HFFc6 (cell line): Measurements from ENCODE around the gene ADAM21. TPM values are rescaled to one million over a fixed set of nuclear protein-coding genes. Genes with fewer than 3 reads are reported as not detected.
A peak's percentile ranks its signal among the peaks of the same experiment; 100 is the strongest.
"Not testable (repeated sequence)": the region's sequence is repeated elsewhere in the genome, so short reads cannot be mapped to it uniquely, and the experiment has no call there.

Experiments used
- DNase-seq: peaks from one replicate; pipeline ENCODE4 v3.0.0-alpha.2; 2018
- H3K27ac Mint-ChIP-seq: 2 replicates; pipeline ENCODE4 v1.8.0; 2020; ENCODE audit warnings: mild to moderate bottlenecking, mixed read lengths
- H3K27me3 Mint-ChIP-seq: 2 replicates; pipeline ENCODE4 v1.8.0; 2021; ENCODE audit warnings: mild to moderate bottlenecking, moderate library complexity, mixed read lengths; ENCODE audit not compliant: insufficient read depth
- H3K36me3 Mint-ChIP-seq: 2 replicates; pipeline ENCODE4 v1.8.0; 2021; ENCODE audit warnings: low read depth, mixed read lengths
- H3K4me1 Mint-ChIP-seq: 2 replicates; pipeline ENCODE4 v1.8.0; 2020; ENCODE audit warnings: low read depth, mixed read lengths
- H3K4me3 Mint-ChIP-seq: 2 replicates; pipeline ENCODE4 v1.8.0; 2020; ENCODE audit warnings: mild to moderate bottlenecking, moderate library complexity, mixed read lengths
- H3K9me3 Mint-ChIP-seq: 2 replicates; pipeline ENCODE4 v1.8.0; 2020; ENCODE audit warnings: mild to moderate bottlenecking, mixed read lengths
- CTCF ChIP-seq: fragments of 200-600 bp; sonication (generic); IDR thresholded peaks from 2 replicates; pipeline ENCODE4 v1.5.0; 2021; ENCODE audit warnings: antibody characterized with exemption, mild to moderate bottlenecking
- total RNA-seq, 6 experiments: library from RNA; stranded (reverse); fragmentation: NEBNext Ultra II Directional; extraction: Animal tissue kit (Norgen Biotek cat#: 25700); gene quantifications; 2 replicates in 1 of 6; 3 replicates in 5 of 6; pipeline ENCODE4 v1.2.3, GENCODE V29; 2021

The ADAM21 gene
- total RNA-seq, 6 experiments from 2014 or later, result 0.31 to 0.69 (median 0.47) TPM

- H3K27me3 Mint-ChIP-seq, result no peaks in the 10 kb centered on the region; the same call in none of the 2 replicates
- H3K4me3 Mint-ChIP-seq, result no peak overlapping the region
- TF ChIP-seq CTCF, result no peak
- H3K9me3 Mint-ChIP-seq, result peaks cover 33% of the 10 kb centered on the region
- H3K27ac Mint-ChIP-seq, result no peak overlapping the region
- peaks cover 8% of the 10 kb centered on the region; the same call in 1 of the 2 replicates for H3K36me3 Mint-ChIP-seq
- DNase-seq, result no peak
- no peaks in the 10 kb centered on the region for H3K4me1 Mint-ChIP-seq
These were observed 10.3 kb upstream of the ADAM21 start for GRCh38 chr14:70441641-70442040.

GRCh38 chr14:70442750-70443149 is 9.2 kb upstream of the ADAM21 start:
- Mint-ChIP-seq H3K27me3 (no peaks in the 10 kb centered on the region; the same call in none of the 2 replicates), H3K4me1 (no peaks in the 10 kb centered on the region), H3K4me3 (no peak overlapping the region), H3K36me3 (peaks cover 8% of the 10 kb centered on the region; the same call in 1 of the 2 replicates), H3K27ac (no peak overlapping the region), H3K9me3 (peaks cover 25% of the 10 kb centered on the region)
- no peak for DNase-seq
- TF ChIP-seq CTCF, result no peak

- Mint-ChIP-seq H3K27ac (peak overlapping the region; percentile 62), H3K9me3 (peaks cover 5% of the 10 kb centered on the region; the same call in 1 of the 2 replicates)
- peak; percentile 45 for DNase-seq
These were observed 3.2 kb upstream of the ADAM21 start for GRCh38 chr14:70448633-70449340.

GRCh38 chr14:70454731-70455130 is 2.8 kb downstream of the ADAM21 start:
- Mint-ChIP-seq H3K36me3 (no peaks in the 10 kb centered on the region), H3K27me3 (peaks cover 3% of the 10 kb centered on the region), H3K27ac (no peak overlapping the region), H3K4me3 (no peak overlapping the region), H3K4me1 (no peaks in the 10 kb centered on the region), H3K9me3 (no peaks in the 10 kb centered on the region)
- TF ChIP-seq CTCF, result no peak
- DNase-seq, result no peak

More at GRCh38 chr14:70448633-70449340, 3.2 kb upstream of the ADAM21 start:
- Mint-ChIP-seq H3K4me3 (no peak overlapping the region), H3K4me1 (peaks cover 6% of the 10 kb centered on the region), H3K36me3 (no peaks in the 10 kb centered on the region; the same call in 1 of the 2 replicates), H3K27me3 (peaks cover 1% of the 10 kb centered on the region)
- TF ChIP-seq CTCF, result no peak

GRCh38 chr14:70468731-70469130 is 16.8 kb downstream of the ADAM21 start:
- no peak for DNase-seq
- Mint-ChIP-seq H3K9me3 (no peaks in the 10 kb centered on the region), H3K4me1 (no peaks in the 10 kb centered on the region), H3K4me3 (no peak overlapping the region), H3K27me3 (peaks cover 1% of the 10 kb centered on the region; the same call in 1 of the 2 replicates), H3K36me3 (peaks cover 6% of the 10 kb centered on the region; the same call in 1 of the 2 replicates), H3K27ac (no peak overlapping the region)
- no peak for TF ChIP-seq CTCF

- H3K27me3 Mint-ChIP-seq, H3K4me3 Mint-ChIP-seq, H3K4me1 Mint-ChIP-seq, DNase-seq, H3K27ac Mint-ChIP-seq, H3K9me3 Mint-ChIP-seq, H3K36me3 Mint-ChIP-seq: not testable (repeated sequence)
These were observed 19.0 kb downstream of the ADAM21 start for GRCh38 chr14:70470863-70471563.
